SU-DHL-6 (cell line): Measurements from ENCODE around the gene BIN1.

ENCODE experiments used
- EZH2phosphoT487 ChIP-seq: fragments of 200-600 bp; sonication (generic), shearing (Covaris generic); conservative IDR thresholded peaks from 2 replicates; pipeline ENCODE4 v1.6.1; 2018; ENCODE audit warnings: mild to moderate bottlenecking, antibody characterized with exemption, low read length, moderate library complexity, mixed read lengths
- TF ChIP-seq, protein P1 (sequence below): fragments of 200-600 bp; sonication (generic); IDR thresholded peaks from one replicate; pipeline ENCODE4 v1.5.1; 2017; ENCODE audit warnings: antibody characterized with exemption, mild to moderate bottlenecking, low read length, moderate library complexity; ENCODE audit not compliant: insufficient read depth, poor library complexity, severe bottlenecking

DNA sequence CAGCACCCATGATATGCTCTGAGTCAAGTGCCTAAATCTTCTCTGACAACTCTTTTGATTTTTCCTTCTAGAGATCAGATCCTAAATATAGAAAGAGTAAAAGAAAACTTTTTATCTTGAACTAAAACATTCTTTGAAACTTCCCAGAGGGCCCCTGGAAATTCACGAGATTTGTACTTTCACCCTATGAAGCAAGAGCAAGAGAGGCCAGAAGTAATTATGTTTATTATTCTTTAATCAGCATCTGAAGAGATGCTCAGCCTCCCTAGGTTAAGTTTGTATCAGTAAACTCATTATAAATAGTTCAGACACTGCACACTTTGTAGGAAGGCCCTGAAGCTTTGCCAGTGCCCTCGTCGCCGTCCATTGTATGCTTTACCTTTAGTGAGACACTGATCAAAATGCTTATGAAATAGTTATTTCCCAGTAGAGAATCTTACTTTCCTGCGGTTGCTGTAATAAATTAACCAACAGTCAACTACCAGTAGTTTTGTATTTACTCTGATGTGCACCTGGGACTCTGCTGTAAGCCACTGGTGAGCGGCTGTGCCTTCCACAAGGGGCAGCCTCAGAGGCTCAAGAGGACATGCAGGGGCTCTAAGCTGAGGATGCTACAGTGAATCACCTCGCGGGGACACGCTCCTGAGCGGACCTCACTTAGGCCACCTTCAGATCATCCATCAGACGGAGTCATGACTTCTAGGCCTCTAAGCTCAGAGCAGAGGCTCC lies 71.9 kb downstream of the BIN1 start:
- TF ChIP-seq, protein P1, sequence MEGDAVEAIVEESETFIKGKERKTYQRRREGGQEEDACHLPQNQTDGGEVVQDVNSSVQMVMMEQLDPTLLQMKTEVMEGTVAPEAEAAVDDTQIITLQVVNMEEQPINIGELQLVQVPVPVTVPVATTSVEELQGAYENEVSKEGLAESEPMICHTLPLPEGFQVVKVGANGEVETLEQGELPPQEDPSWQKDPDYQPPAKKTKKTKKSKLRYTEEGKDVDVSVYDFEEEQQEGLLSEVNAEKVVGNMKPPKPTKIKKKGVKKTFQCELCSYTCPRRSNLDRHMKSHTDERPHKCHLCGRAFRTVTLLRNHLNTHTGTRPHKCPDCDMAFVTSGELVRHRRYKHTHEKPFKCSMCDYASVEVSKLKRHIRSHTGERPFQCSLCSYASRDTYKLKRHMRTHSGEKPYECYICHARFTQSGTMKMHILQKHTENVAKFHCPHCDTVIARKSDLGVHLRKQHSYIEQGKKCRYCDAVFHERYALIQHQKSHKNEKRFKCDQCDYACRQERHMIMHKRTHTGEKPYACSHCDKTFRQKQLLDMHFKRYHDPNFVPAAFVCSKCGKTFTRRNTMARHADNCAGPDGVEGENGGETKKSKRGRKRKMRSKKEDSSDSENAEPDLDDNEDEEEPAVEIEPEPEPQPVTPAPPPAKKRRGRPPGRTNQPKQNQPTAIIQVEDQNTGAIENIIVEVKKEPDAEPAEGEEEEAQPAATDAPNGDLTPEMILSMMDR: no peak
- no peak for TF ChIP-seq EZH2phosphoT487
